ENCODE results near the gene TTC24.

TTC24 gene

GRCh38 chr1:156594190-156594589 is 14.7 kb downstream of the TTC24 start:
- no peak overlapping the region for H3K27ac ChIP-seq
- TF ChIP-seq CTCF (conservative IDR thresholded peaks at IDR 0.05) (no peak), ZFX (IDR thresholded peaks at IDR 0.05) (no peak)

GRCh38 chr1:156595016-156595415 is 15.5 kb downstream of the TTC24 start:
- H3K27ac ChIP-seq = no peak overlapping the region
- TF ChIP-seq CTCF (conservative IDR thresholded peaks at IDR 0.05) = no peak
- TF ChIP-seq ZFX (IDR thresholded peaks at IDR 0.05) = no peak

GRCh38 chr1:156596426-156596825 is 16.9 kb downstream of the TTC24 start:
- H3K27ac ChIP-seq = no peak overlapping the region
- TF ChIP-seq ZFX (IDR thresholded peaks at IDR 0.05) (no peak), CTCF (conservative IDR thresholded peaks at IDR 0.05) (no peak)

GRCh38 chr1:156598125-156598524 is 18.6 kb downstream of the TTC24 start:
- no peak for TF ChIP-seq CTCF (conservative IDR thresholded peaks at IDR 0.05)
- no peak for TF ChIP-seq ZFX (IDR thresholded peaks at IDR 0.05)

GRCh38 chr1:156598731-156599432 is 19.4 kb downstream of the TTC24 start:
- no peak for TF ChIP-seq ZFX (IDR thresholded peaks at IDR 0.05)
- no peak for TF ChIP-seq CTCF (conservative IDR thresholded peaks at IDR 0.05)
- no peak overlapping the region for H3K27ac ChIP-seq

More at GRCh38 chr1:156598125-156598524, 18.6 kb downstream of the TTC24 start:
- H3K27ac ChIP-seq = no peak overlapping the region

GRCh38 chr1:156599811-156600210 is 20.3 kb downstream of the TTC24 start:
- TF ChIP-seq CTCF (conservative IDR thresholded peaks at IDR 0.05) = no peak; the same call in 1 of the 2 replicates
- H3K27ac ChIP-seq = no peak overlapping the region; the same call in 1 of the 2 replicates

GRCh38 chr1:156600733-156601121 is 21.2 kb downstream of the TTC24 start:
- H3K27ac ChIP-seq = peak overlapping the region; percentile 83

More at GRCh38 chr1:156600733-156601121, 21.2 kb downstream of the TTC24 start:
- TF ChIP-seq CTCF (conservative IDR thresholded peaks at IDR 0.05) = no peak
- no peak for TF ChIP-seq ZFX (IDR thresholded peaks at IDR 0.05)
